ENCODE measurements around the gene GALNT1.

The GALNT1 gene

DNA sequence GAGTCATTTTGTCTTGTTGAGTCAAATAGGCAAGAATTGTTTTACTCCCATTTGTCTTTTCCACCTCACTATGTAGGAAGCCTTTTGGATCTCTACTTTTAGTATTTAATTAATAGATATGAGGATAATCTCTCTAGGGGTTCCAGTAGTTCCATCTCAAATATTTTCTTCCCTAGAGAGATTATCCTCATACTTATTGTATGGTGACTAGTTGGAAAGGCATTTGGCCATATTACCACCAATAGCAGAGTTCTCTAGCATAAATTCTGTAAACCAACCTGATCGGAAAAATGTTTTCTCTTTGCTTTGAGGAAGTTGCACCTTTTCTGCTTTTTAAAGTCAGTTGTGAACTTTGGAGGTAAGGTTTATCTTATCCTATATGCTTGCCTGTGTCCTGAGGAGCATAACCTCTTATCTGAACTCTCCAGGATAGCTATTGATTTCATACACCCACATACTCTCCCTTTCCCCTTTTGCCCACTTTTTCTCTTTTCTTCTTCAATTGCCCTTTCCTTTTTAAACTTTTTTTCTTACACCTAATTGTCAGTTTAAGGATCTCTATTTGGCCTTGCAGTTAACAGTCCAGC is 100.8 kb downstream of the GALNT1 start:
- no peak for DNase-seq

DNA sequence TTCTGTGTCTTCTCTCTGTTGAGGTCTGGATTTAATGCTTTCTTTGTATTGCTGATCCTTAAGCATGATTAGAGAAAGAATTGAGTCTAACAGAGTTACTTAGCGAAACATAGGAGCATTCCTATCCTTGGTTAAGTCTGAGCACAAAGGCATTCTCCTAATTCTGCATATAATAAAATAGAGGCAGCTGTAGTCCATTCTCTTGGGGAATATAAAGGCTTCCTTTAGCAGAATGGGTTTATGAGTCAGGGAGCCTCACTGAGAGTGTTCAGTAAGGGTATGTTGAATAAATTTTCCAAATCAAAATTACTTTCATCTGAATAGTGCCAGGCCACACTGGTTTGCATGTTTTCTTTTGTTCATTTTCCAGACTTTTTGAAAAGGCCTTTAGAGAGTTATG is 101.5 kb downstream of the GALNT1 start:
- no peak for DNase-seq

DNA sequence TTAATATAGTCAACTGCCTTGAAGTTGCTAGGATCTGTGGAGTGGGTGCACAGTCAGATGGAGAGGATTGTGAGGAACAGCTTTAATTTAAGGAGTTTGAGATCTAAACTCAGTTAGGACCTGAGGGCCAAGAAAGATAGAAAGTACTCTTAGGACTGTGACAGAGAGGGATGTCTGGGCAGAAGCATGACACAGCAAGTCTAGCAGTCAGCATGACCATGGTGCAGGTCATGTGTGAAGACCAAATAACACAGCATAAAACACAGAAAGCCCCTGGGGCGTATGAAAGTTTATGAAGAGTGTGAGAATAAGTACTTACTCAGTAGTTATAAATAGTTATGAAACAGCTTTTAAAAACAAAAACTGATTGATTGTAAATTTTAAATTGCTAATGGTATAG is 107.2 kb downstream of the GALNT1 start:
- no peak for DNase-seq

DNA sequence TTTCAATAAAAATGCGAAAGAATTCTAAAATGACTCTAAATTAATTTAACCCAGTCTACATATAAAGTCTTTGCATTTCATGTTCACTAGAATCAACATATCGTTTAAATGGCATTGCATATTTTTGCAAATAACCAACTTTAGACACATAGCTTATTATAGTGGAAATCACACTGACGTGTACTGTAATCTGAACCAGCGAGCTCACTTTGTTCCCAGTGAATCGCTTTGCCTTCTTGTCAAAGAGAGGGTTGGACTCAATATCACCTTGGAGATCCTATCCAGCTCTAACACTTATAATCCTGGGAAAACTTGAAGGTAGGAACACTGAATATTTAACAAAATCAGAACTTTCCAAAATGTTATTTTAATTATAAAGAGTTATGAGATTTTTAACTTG is 108.2 kb downstream of the GALNT1 start:
- DNase-seq, result no peak

DNA sequence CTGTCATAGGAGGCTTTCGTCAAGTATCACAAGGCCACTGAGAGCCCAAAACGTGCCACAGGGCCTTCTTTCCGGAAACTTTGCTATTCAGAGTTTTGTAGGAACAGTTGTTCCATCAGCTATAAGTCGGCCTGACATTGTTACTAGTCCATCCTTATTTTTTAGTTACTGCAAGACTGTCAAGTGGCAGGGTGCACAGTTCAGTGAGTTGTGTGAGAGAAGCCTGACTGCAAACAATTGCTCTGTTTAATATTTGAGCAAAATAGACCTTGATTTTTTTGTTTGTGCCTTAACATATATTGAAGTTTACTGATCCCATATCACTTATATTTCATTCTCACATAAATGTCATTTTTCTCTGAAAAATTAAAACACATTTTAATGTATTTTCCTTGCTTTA is 110.1 kb downstream of the GALNT1 start:
- DNase-seq, result no peak

DNA sequence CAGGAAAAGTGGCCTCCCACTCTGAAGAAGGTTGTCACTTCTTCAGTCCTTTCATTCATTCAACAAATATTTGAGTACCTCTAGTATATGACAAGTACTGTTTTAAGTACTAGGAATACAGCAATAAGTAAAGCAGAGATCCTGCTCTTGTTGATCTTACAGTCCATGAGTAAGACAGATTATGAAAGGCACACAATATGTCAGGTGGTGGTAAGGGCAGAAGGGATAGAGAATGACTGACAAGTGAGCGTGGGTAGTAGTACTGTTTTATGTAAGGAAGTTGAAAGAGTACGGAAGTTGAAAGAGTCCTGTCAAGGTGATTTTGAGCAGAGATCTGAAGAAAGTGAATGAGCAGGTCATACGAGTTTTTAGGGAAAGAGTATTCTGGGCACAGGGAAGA is 111.3 kb downstream of the GALNT1 start:
- no peak for DNase-seq

DNA sequence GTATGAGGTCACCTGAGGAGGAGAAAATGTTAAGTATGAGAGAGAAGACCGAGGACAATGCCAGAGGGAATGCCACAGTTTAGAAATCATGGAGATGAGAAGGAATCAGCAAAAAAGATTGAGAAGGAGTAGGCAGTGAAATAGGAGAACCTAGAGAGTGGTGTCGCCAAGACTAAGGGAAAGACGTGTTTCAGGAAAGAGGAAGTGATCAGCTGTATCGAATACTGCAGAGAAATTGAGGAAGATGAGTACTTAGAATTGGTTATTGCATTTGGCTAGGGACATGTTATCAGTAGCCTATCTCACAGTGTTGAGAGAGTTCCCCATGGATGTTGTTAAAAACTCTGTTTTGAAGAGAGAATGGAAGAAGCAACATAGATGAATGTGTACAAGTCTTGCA is 112.3 kb downstream of the GALNT1 start:
- no peak for DNase-seq

DNA sequence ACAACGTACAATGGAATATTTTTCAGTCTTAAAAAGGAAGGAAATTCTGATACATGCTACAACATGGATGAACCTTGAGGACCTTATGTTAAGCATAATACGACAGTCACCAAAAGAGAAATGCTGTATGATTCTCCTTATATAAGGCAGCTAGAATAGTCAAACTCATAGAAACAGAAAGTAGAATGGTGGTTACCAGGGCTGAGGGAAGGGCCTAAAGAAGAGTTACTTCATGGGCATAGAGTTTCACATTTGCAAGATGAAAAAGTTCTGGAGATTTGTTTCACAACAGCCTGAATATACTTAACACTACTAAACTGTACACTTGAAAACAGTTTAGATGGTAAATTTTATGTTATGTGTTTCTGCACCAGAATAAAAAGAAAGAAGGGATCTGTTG is 113.3 kb downstream of the GALNT1 start:
- no peak for DNase-seq

DNA sequence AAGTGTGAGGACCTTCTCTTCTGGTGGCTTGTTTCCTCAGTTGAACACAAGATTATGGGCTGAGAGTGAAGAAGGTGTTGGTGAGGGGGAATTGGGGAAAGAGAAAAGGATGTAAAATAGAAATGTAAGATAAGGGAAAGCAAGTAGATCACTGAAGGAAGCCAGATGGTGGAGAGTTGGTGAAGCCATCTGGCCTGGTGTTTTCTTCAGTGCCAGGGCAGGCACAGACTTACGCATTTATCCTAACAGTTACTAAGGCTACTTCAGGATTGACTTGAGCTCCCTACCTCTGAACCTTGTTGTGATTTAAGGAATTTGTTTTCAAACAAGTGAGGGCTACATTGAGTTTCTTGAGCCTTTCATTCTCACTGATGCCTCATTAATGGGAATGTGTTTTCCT is 113.8 kb downstream of the GALNT1 start:
- DNase-seq, result no peak

DNA sequence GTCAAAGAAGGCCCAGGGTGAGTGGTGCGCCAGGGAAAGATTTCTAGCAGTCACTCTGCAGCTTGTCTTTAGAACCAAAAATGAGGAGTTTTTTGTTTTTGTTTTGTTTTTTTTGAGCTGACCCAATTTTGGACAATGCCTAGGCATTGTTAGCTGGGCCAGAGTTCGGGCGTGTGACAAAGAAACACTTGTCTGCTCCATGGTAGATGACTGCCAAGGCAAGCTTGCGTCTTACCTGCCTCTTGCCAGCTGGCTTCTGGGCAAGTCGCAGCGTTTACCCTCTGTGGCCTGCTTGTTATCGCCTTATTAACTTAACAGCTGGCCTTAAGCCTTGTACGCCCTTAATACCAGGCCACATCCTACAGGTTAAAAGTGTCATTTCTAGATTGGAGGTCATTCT is 114.3 kb downstream of the GALNT1 start:
- no peak for DNase-seq

DNA sequence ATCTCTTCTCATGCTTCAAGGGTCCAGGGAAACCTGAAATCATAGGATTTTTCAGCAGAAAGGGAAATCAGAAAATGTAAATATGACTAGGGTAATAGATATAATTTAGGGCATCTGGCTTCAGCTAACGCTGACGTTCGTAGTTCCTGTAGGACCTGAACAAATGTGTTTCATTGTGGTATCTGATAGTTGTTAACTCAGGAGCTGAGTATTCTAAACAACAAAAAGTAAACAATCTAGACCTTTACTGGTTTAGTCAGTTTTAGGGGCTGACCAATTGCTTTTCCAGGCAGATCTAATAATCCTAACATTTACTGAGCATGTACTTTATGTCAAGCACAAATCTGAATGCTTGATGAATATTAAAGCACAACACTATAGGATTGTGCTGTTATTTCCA is 114.8 kb downstream of the GALNT1 start:
- DNase-seq, result no peak

DNA sequence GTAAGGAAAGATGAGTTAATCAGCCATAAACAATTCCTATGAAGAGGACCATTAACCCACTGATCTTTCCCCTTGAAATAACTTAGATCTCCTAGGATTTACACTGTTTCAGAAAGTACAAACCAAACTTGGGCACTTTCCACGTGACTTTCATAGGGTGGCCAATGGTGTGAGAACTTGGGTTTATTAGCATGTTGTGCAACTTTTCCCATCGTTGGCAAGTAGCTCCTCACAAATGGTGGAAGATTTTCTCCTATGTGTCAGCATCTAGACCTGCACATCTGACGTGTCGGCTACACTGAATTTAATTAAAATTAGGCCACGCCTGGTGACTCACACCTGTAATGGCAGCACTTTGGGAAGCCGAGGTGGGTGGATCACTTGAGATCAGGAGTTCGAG is 116.3 kb downstream of the GALNT1 start:
- DNase-seq, result no peak

DNA sequence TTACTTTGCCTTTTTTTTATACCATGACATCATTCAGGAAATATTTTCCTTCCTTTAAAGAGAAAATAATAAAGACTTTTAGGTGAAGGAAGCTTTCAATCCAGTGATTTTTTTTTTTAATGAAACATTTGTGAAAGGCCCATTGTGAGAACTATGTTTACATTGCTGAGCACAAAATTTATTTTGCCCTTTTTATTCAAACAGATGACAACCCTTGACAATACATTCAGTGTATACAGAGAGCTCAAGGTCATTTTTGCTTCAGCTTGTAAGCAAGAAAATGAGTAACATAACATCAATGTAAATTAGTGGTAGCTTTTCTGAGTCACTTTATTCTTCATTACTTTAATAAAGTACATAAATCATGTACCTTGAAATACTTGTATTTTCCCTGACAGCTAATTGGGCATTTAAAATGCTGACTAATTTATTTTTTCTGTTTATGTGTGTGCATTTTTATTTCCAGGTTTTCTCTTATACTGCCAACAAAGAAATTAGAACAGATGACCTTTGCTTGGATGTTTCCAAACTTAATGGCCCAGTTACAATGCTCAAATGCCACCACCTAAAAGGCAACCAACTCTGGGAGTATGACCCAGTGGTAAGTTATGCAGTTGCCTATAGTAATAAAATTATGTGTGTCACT is 121.6 kb downstream of the GALNT1 start:
- no peak for DNase-seq

DNA sequence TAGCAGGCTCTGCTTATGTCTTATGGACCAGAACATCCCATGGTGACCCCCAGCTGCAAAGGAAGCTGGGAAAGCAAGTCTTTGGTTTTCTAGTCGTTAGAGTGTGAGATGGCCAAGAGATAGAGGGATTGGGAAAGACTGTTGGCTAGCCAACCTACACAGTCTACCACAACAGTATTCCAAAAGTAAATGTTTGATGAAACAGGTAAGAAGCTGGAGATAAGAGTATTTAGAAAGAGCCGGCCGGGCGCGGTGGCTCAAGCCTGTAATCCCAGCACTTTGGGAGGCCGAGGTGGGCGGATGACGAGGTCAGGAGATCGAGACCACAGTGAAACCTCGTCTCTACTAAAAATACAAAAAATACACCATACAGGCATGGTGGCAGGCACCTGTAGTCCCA is 124.4 kb downstream of the GALNT1 start:
- no peak for DNase-seq

DNA sequence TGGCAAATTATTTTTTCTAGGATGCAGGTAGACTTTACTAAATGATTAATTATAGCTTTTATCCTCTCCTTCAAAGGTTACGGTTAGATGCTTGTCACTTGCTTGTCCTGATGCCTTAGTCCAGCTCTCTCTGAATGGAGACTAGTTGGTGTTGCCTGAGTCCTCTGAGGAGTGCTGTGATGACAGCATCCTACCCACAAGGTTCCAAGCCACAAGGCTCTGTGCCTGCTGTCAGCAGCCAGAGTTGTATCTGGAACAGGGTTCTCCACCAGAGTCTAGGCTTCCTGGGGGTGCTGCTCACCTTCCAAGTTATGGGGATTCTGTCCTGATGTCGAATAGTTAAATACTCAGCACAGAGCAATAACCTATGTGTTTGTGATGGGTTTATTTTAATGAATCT is 125.7 kb downstream of the GALNT1 start:
- no peak for DNase-seq

DNA sequence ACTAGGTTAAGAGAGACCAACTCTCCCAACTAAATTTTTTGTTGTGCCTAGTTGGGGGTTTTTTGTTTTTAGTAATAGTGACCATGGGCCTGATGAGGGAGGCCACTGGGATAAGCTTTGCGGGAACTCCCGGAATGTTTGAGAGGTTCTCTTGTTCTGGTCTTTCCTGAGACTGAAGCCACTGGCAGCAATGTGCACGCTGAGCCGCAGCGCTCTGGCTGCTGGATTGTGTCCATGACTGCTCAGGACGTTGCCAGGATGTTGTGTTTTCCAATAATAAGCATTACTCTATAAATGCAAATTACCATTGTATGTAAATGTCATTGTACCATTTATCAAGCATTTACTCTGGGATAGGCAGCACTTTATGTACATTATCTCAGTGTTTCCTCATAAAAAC is 126.1 kb downstream of the GALNT1 start:
- DNase-seq, result no peak

DNA sequence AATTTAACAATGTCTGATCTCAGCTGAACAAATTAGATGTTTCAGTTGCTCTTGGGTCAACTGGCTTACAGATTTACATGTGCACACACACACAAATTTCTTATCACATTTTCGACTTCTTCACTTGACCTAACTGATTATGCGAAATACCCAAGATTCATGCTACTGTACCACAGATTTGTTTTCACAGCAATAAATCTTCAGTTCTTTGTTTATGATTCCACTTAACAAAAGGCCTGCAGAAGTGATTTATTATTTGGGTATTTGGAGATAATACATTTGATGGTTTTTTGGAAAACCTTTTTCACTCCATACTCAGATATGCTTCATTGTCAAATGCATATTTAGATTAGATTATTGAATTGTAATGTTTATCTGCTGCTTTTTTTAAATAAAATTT is 129.0 kb downstream of the GALNT1 start:
- DNase-seq, result no peak

DNA sequence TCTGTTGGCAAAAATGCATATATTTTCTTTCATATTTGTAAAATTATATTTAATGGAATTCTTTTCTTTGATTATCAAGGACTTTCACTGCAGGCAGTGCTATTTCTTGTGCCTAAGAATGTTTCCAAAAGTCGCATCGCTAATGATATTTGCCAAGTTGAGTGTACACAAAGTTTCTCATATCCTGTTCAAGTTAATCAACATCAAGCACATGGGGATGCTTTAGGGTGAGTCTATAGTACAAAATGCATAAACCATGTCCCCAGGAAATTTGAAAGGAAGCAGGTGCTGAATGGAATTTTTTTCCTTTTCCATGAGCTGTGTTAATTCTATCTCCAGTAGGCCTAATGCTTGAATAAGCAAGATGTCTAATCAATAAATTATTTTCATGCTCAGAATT is 129.7 kb downstream of the GALNT1 start:
- no peak for DNase-seq

DNA sequence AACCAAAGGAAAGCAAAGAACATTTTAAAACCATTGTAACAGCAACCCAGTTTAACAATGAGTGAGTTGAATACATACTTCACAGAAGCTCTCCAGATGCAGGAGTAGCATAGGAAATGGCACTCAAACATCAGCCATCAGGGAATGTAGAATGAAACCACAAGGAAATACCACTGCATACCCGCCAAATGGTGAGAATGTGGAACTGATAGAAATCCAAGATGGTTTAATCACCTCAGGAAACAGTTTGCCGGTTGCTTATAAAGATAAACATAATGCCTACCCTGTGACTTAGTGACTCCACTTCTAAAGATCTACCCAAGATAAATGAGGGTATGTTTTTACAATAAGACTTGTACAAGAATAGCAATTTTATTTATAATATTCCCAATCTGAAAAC is 132.0 kb downstream of the GALNT1 start:
- DNase-seq, result no peak

DNA sequence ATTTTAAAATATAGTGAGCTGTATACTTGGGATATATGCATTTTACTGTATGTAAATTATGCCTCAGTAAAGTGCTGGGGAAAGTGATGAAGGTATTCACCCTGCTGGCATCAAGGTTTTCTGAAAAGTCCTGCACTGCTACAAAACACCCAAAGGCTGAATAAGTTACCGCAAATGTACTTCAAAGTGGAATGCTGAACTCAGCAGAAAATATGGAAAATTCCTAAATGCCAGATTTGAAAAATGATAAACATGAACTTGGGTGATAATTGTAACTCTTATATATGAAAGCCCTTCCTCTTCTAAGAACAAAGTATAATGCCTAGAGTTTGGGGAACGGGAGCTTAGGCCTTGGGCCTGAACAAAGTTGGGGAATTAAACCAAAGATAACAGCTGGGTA is 133.0 kb downstream of the GALNT1 start:
- DNase-seq, result no peak

DNA sequence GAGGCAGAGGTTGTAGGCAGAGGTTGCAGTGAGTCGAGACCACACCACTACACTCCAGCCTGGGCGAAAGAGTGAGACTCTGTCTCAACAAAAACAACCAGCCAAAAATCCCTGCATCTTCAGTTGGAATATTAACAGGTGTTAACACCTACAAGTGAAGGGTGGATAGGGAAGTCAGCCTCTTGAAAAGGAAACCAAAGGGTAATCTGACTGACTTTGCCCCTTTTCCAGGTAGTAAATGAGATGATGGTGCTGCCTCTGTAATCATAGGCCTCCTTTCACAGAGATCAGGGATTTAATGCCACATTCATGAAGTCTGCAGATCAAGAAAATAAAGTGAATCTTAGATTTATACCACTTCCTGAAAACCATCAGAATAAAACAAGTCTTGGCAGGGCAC is 133.6 kb downstream of the GALNT1 start:
- DNase-seq, result no peak

DNA sequence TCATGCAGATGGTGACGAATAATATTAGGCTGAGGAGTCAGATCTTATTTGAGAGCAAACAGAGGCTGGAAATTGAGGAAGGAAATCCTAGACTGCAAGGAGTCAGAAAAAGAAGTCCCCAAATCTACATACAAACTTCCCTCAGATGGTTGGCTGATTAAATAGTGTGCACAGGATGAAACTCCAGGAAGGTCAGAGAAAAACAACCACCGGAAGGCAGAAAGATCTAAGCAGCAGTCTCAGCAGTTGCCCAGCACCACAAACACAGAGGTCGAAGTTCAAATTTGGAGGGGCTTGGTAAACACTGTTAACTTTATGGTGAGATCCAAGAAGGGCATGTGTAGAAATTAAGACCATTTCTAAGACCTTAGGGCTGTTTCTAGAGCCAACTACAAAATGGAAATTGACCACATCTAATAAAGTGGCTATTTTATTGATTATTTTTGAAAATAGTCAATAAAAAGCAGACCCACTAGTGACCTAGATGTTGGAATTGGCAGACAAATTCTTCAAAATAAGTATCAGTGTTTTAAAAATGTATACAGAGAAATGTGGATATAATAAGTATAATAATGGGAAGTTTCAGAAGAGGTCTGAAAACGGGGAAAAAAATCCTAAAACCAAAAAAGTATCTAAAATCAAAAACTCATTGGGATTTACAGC is 134.8 kb downstream of the GALNT1 start:
- no peak for DNase-seq

DNA sequence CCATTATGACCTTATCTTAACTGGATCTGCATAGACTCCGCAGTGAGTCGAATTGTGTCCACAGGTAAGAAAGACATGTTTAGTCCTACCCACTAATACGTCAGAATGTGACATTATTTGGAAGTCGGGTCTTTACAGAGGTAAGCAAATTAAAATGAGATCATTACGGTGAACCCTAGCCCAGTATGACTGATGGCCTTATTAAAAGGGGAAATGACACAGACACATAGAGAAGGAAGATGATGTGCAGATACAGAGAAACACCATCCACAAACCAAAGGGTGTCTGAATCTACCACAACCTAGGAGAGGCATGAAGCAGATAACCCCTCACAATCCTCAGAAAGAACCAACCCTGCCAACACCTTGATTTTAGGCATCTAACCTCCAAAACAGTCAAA is 135.6 kb downstream of the GALNT1 start:
- DNase-seq, result no peak

DNA sequence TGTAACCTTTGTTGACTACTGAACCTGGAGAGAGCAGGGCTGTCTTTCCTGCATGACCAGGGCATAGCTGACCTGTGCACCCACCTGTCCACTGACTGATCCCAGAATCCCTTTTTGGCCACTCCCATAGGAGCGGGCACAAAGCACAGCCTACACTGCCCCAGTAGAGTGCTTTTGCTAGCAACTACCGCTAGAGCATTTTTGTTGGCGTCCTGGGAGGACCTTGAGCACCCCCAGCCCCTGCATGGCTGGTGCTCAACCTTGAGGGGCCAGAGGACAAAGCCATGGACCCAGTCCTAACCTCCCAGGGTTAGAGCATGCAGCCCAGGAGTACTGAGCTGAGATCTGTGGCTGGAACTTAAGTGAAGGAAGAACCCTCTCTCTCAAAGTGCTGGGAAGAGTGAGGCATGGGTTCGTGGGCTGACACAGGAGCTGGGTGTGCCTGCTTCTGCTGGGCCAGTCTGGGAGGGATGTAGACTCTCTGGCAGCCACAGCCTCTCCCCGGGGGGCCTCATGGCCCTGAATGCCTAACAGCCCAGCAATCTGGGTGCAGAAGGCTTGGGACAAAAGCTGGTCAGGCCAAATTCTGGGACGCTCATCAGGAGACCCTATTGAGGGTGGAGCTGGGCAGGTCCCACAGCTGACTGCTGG is 140.0 kb downstream of the GALNT1 start:
- no peak for DNase-seq
